Measurements from ENCODE around the gene LKAAEAR1. TPM values are rescaled to one million over a fixed set of nuclear protein-coding genes. Genes with fewer than 3 reads are reported as not detected.

Gene LKAAEAR1
- total RNA-seq, 2 donors from 2014 or later: not detected

- Mint-ChIP-seq H3K27ac (no peak overlapping the region), H3K4me3 (peak overlapping the region; percentile 46), H3K36me3 (ENCODE audit: low read depth) (no peaks in the 10 kb centered on the region), H3K9me3 (no peaks in the 10 kb centered on the region), H3K27me3 (ENCODE audit: insufficient read depth) (peaks cover 43% of the 10 kb centered on the region), H3K4me1 (peaks cover 16% of the 10 kb centered on the region)
- no peak for TF ChIP-seq CTCF (conservative IDR thresholded peaks at IDR 0.05)
- H3K36me3 ChIP-seq (ENCODE audit: control insufficient read depth, insufficient read depth, low read length): no peaks in the 10 kb centered on the region
- no peaks in the 10 kb centered on the region for H3K9me3 ChIP-seq (ENCODE audit: control insufficient read depth, low read length)
- no peak for DNase-seq
- H3K27ac ChIP-seq (ENCODE audit: low read depth, low read length): no peak overlapping the region
- peaks cover 17% of the 10 kb centered on the region for H3K4me1 ChIP-seq (ENCODE audit: control insufficient read depth, insufficient read depth, low read length)
- no peak overlapping the region for H3K9ac ChIP-seq (ENCODE audit: extremely low read depth, low read length, poor library complexity, severe bottlenecking)
- H3K4me3 ChIP-seq (ENCODE audit: low read length): no peak overlapping the region
- peaks cover 44% of the 10 kb centered on the region for H3K27me3 ChIP-seq (ENCODE audit: control insufficient read depth, insufficient read depth, low read length, poor library complexity, severe bottlenecking)
- 86 to 91% methylated on average over 12 to 15 of the region's 15 CpGs for WGBS, 2 experiments (ENCODE audit: insufficient coverage in 1 of 2, insufficient read length in 1 of 2)
Measured at GRCh38 chr20:64041040-64041780, 43.0 kb downstream of the LKAAEAR1 start.

- Histone ChIP-seq H3K4me1 (ENCODE audit: control insufficient read depth, insufficient read depth, low read length) (peaks cover 19% of the 10 kb centered on the region), H3K4me3 (ENCODE audit: low read length) (no peak overlapping the region), H3K9ac (ENCODE audit: extremely low read depth, low read length, poor library complexity, severe bottlenecking) (no peak overlapping the region), H3K9me3 (ENCODE audit: control insufficient read depth, low read length) (no peaks in the 10 kb centered on the region), H3K36me3 (ENCODE audit: control insufficient read depth, insufficient read depth, low read length) (no peaks in the 10 kb centered on the region), H3K27me3 (ENCODE audit: control insufficient read depth, insufficient read depth, low read length, poor library complexity, severe bottlenecking) (peaks cover 44% of the 10 kb centered on the region), H3K27ac (ENCODE audit: low read depth, low read length) (no peak overlapping the region)
- H3K9me3 Mint-ChIP-seq: no peaks in the 10 kb centered on the region
- peaks cover 37% of the 10 kb centered on the region for H3K27me3 Mint-ChIP-seq (ENCODE audit: insufficient read depth)
- TF ChIP-seq CTCF (conservative IDR thresholded peaks at IDR 0.05): no peak
- peaks cover 12% of the 10 kb centered on the region for H3K4me1 Mint-ChIP-seq
- no peaks in the 10 kb centered on the region for H3K36me3 Mint-ChIP-seq (ENCODE audit: low read depth)
- H3K4me3 Mint-ChIP-seq: no peak overlapping the region
- 90% methylated on average over 7 to 12 of the region's 12 CpGs for WGBS, 2 experiments (ENCODE audit: insufficient coverage in 1 of 2, insufficient read length in 1 of 2)
- DNase-seq: no peak
- H3K27ac Mint-ChIP-seq: no peak overlapping the region
Measured at GRCh38 chr20:64040231-64041039, 43.8 kb downstream of the LKAAEAR1 start.

GRCh38 chr20:64039293-64040160 is 44.7 kb downstream of the LKAAEAR1 start:
- Histone ChIP-seq H3K36me3 (ENCODE audit: control insufficient read depth, insufficient read depth, low read length) (no peaks in the 10 kb centered on the region), H3K9me3 (ENCODE audit: control insufficient read depth, low read length) (no peaks in the 10 kb centered on the region), H3K27me3 (ENCODE audit: control insufficient read depth, insufficient read depth, low read length, poor library complexity, severe bottlenecking) (peaks cover 44% of the 10 kb centered on the region), H3K9ac (ENCODE audit: extremely low read depth, low read length, poor library complexity, severe bottlenecking) (no peak overlapping the region), H3K4me3 (ENCODE audit: low read length) (peak overlapping the region; percentile 60), H3K27ac (ENCODE audit: low read depth, low read length) (no peak overlapping the region), H3K4me1 (ENCODE audit: control insufficient read depth, insufficient read depth, low read length) (peaks cover 19% of the 10 kb centered on the region)
- DNase-seq: no peak
- TF ChIP-seq CTCF (conservative IDR thresholded peaks at IDR 0.05): peak; percentile 10
- Mint-ChIP-seq H3K9me3 (no peaks in the 10 kb centered on the region), H3K27ac (no peak overlapping the region), H3K4me1 (peaks cover 15% of the 10 kb centered on the region), H3K4me3 (peak overlapping the region; percentile 52), H3K36me3 (ENCODE audit: low read depth) (peaks cover under 1% of the 10 kb centered on the region), H3K27me3 (ENCODE audit: insufficient read depth) (peaks cover 32% of the 10 kb centered on the region)
- 27 to 41% methylated on average over 8 to 17 of the region's 17 CpGs for WGBS, 2 experiments (ENCODE audit: insufficient coverage in 1 of 2, insufficient read length in 1 of 2)
